Testis (tissue), 3 donors: ENCODE results near the gene GRM5. TPM values are rescaled to one million over a fixed set of nuclear protein-coding genes. Genes with fewer than 3 reads are reported as not detected.
"Not testable (repeated sequence)": the region's sequence is repeated elsewhere in the genome, so short reads cannot be mapped to it uniquely, and the experiment has no call there.

Experiments
- DNase-seq: peaks from one replicate; pipeline ENCODE4 v3.0.0-alpha.2; 2019
- H3K27ac ChIP-seq, 2 donors: fragments of 200-600 bp; sonication (generic); one replicate each; pipeline ENCODE4 v1.5.1; 2019
- H3K27me3 ChIP-seq: fragments of 200-600 bp; sonication (generic); one replicate; pipeline ENCODE4 v1.5.1; 2019
- H3K36me3 ChIP-seq: fragments of 200-600 bp; sonication (generic); one replicate; pipeline ENCODE4 v1.5.1; 2017; ENCODE audit warnings: low read depth; ENCODE audit errors: missing control alignments
- H3K4me1 ChIP-seq: fragments of 200-600 bp; sonication (generic); one replicate; pipeline ENCODE4 v1.5.1; 2019
- H3K4me3 ChIP-seq, 2 donors: fragments of 200-600 bp; sonication (generic); one replicate each; pipeline ENCODE4 v1.5.1; 2017 to 2019
- H3K9me3 ChIP-seq: fragments of 200-600 bp; sonication (generic); one replicate; pipeline ENCODE4 v1.5.1; 2017
- POLR2A ChIP-seq: fragments of 450-650 bp; IDR thresholded peaks from one replicate; pipeline ENCODE4 v1.6.1; 2017; ENCODE audit warnings: antibody characterized with exemption, mild to moderate bottlenecking, moderate library complexity
- WGBS, 2 donors: methylation state at CpG; one replicate each; pipeline ENCODE4 v1.1.5; 2018; 5-methylcytosine and 5-hydroxymethylcytosine counted together
- intact Hi-C: fragments of 100-400 bp; cut with DNase I; formaldehyde crosslinking; loops from one replicate; pipeline ENCODE4 v1.15.1; 2023; ENCODE audit warnings: low total_unique reads
- polyA plus RNA-seq: library from polyadenylated mRNA; stranded (reverse); fragments of 350-450 nt; fragmentation: Illumina TruSeq; extraction: RNeasy Lipid Tissue Mini Kit (QIAGEN cat#74804); gene quantifications from one replicate; pipeline ENCODE4 v1.2.3, GENCODE V29; 2014; ENCODE audit warnings: low read depth, low replicate concordance; ENCODE audit not compliant: insufficient read depth
- total RNA-seq, 2 donors: library from RNA; depleted of rRNA; stranded (reverse); fragments of >200 nt; gene quantifications; one replicate each; pipeline ENCODE4 v1.2.3, GENCODE V29; 2016
- TF ChIP-seq, protein P1 (sequence below), 3 experiments: fragments of 450-650 bp in 2 of 3; fragments of 200-600 bp in 1 of 3; sonication (generic) in 1 of 3; IDR thresholded peaks; one replicate each; pipeline ENCODE4 v1.5.1; 2016 to 2019; ENCODE audit warnings: antibody characterized with exemption in 3 of 3, mild to moderate bottlenecking in 2 of 3, moderate library complexity in 1 of 3

Gene GRM5
- total and polyA plus RNA-seq, 3 donors from 2014 or later = 2.3 to 4.9 (median 2.8) TPM

DNA sequence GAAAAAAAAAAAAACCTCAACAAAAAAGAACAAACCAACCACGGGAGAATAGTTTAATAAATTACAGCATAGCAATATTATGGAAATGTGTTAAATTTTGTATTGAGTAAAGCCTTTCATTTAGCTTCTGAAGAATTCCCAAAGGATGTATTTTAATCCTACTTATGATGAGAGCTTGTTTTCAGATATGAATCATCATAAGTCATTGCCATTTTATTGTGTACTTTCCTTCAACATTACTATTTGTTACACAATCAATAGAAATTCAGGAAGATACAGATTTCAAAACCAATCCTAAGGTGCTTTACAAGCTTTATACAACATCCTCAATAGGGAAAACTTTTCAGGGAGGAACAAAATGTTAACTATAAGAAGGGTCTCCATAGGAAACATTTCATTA, 527.7 kb downstream of the GRM5 start:
- H3K4me3 ChIP-seq = no peak overlapping the region
- 83 to 86% methylated on average over 1 of the region's 1 CpG for WGBS, 2 donors
- H3K27me3 ChIP-seq = no peaks in the 10 kb centered on the region
- no peaks in the 10 kb centered on the region for H3K9me3 ChIP-seq
- H3K27ac ChIP-seq = no peak overlapping the region
- DNase-seq = no peak
- no peaks in the 10 kb centered on the region for H3K36me3 ChIP-seq
- no peaks in the 10 kb centered on the region for H3K4me1 ChIP-seq
- intact Hi-C loops = no loop called here
- TF ChIP-seq, protein P1, sequence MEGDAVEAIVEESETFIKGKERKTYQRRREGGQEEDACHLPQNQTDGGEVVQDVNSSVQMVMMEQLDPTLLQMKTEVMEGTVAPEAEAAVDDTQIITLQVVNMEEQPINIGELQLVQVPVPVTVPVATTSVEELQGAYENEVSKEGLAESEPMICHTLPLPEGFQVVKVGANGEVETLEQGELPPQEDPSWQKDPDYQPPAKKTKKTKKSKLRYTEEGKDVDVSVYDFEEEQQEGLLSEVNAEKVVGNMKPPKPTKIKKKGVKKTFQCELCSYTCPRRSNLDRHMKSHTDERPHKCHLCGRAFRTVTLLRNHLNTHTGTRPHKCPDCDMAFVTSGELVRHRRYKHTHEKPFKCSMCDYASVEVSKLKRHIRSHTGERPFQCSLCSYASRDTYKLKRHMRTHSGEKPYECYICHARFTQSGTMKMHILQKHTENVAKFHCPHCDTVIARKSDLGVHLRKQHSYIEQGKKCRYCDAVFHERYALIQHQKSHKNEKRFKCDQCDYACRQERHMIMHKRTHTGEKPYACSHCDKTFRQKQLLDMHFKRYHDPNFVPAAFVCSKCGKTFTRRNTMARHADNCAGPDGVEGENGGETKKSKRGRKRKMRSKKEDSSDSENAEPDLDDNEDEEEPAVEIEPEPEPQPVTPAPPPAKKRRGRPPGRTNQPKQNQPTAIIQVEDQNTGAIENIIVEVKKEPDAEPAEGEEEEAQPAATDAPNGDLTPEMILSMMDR (IDR thresholded peaks at IDR 0.05) = no peak
- TF ChIP-seq POLR2A = no peak

DNA sequence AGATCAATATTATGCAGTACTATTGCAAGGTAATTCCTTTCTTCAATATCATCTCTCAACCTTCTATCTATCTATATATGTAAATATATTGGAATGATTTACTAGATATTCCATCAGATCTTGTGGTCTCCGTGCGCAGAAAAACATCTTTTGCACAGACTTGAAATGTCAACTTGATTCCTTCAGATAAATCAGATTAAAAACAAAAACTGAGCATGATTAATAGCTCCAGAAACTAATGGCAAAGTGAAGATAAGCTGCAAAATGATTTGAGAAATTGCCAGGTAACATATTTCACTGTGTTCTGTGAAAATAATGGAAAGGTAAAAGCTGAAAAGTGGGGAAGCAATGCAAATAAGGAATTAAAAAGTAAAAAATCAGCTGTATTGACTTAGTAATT, 528.2 kb downstream of the GRM5 start:
- no peak for DNase-seq
- Histone ChIP-seq H3K27ac (no peak overlapping the region), H3K9me3 (no peaks in the 10 kb centered on the region), H3K4me3 (no peak overlapping the region), H3K27me3 (no peaks in the 10 kb centered on the region), H3K36me3 (no peaks in the 10 kb centered on the region), H3K4me1 (no peaks in the 10 kb centered on the region)
- 47% methylated on average over 2 of the region's 2 CpGs for WGBS, 2 donors
- intact Hi-C loops = no loop called here
- TF ChIP-seq POLR2A = no peak
- TF ChIP-seq, protein P1 (IDR thresholded peaks at IDR 0.05) = no peak

DNA sequence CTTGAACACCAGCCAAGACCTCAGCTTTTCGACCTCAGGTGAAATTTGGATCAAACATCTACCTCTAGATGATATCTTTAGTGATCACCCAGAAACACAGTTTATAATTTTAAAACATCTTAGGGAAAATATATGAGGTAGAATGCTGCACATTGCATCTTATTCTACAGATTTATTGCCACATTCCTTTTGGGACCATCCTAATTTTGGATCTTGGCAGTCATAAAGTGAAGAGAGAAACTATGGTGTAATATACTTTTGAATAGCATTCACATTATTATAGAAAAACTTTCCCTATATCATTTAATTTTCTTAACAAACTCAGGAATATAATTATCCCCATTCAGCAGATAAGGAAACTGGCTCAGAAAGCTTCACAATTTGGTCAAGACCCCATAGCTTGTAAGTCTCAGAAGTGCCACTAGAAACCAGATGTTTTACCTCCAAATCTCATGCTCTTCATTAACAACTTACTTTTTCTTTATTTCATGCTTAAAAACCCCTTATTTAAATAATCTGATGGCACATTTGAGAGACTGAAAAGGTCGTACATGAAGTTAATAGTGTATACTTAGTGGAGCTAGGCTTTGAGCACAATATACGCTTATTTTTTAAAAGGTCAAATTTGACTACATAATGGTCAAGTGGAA, 529.0 kb downstream of the GRM5 start:
- WGBS, 2 donors = 82 to 85% methylated on average over 3 of the region's 3 CpGs
- intact Hi-C loops = no loop called here

DNA sequence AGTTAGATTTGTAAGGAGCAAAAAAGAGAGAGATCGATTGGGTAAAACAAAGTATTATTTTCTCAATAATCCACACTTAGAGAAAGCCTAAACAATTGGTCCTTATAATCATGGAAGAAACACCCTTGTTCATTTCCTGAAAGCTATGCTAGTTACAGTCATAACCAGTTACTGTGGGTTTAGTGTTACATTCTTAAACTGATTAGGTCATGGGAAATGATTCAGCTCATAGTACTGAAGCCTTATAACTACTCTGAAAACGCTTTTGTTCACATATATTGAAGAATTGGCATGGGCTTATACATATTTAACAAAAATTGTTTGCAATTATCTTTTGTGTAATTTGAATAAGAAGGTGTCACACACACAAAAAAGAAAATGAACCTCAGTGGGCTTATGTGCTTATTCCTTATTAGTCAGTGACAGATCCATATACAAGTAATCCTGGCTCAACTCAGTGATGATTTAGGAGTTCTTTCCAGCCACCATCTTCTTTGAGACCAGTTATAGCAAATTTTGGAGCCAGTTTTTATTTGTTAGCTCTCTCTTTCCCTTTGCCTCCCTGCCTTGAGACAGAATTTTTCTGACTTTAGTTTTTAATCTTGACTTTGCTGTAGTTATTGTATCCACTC, 529.8 kb downstream of the GRM5 start:
- no peak overlapping the region for H3K4me3 ChIP-seq
- WGBS, 2 donors = 69 to 78% methylated on average over 2 of the region's 2 CpGs
- H3K4me1 ChIP-seq = no peaks in the 10 kb centered on the region
- TF ChIP-seq, protein P1 (IDR thresholded peaks at IDR 0.05) = no peak
- no peak for TF ChIP-seq POLR2A
- DNase-seq = no peak
- H3K36me3 ChIP-seq = no peaks in the 10 kb centered on the region
- no peaks in the 10 kb centered on the region for H3K27me3 ChIP-seq
- H3K27ac ChIP-seq = no peak overlapping the region
- intact Hi-C loops = no loop called here
- no peaks in the 10 kb centered on the region for H3K9me3 ChIP-seq

More for the DNA sequence above, 529.0 kb downstream of the GRM5 start:
- TF ChIP-seq POLR2A = no peak
- TF ChIP-seq, protein P1 (IDR thresholded peaks at IDR 0.05) = no peak
- Histone ChIP-seq H3K27me3 (no peaks in the 10 kb centered on the region), H3K36me3 (no peaks in the 10 kb centered on the region), H3K9me3 (no peaks in the 10 kb centered on the region), H3K4me3 (no peak overlapping the region), H3K4me1 (no peaks in the 10 kb centered on the region), H3K27ac (no peak overlapping the region)
- no peak for DNase-seq

DNA sequence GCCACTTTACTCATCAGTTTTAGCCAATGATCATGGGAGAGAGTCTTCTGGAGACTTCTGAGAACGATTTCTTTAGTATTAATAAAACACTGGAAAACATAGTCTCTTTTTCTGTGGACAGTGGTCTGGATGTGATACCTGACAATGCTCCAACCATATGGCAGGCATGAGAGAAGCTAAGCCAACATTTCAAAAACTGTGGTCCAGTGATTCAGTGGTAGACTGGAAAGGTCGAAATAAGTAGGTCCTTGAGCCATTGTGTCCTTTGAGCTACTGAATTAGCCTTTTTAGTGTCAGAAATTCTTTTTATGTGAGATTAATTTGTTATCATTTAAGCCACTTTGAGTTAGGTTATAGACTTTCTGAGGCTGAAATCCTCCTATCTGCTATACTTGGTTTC, 530.5 kb downstream of the GRM5 start:
- no peaks in the 10 kb centered on the region for H3K9me3 ChIP-seq
- WGBS, 2 donors = 81 to 87% methylated on average over 2 of the region's 2 CpGs
- intact Hi-C loops = no loop called here
- no peak for DNase-seq
- no peaks in the 10 kb centered on the region for H3K36me3 ChIP-seq
- no peaks in the 10 kb centered on the region for H3K4me1 ChIP-seq
- H3K4me3 ChIP-seq = no peak overlapping the region
- TF ChIP-seq, protein P1 (IDR thresholded peaks at IDR 0.05) = no peak
- TF ChIP-seq POLR2A = no peak
- H3K27ac ChIP-seq = no peak overlapping the region
- H3K27me3 ChIP-seq = no peaks in the 10 kb centered on the region

DNA sequence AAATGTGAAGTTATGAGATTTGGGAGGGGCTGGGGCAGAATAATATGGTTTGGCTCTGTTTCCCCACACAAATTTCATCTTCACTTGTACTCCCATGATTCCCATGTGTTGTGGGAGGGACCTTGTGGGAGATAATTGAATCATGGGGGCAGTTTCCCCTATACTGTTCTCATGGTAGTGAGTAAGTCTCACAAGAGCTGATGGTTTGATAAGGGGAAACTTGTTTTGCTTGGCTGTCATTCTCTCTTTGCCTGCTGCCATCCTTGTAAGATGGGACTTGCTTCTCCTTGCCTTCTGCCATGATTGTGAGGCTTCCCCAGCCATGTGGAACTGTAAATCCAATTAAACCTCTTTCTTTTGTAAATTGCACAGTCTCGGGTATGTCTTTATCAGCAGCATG, 531.1 kb downstream of the GRM5 start:
- H3K27ac ChIP-seq, H3K27me3 ChIP-seq, H3K9me3 ChIP-seq, DNase-seq, H3K36me3 ChIP-seq, intact Hi-C loops, H3K4me1 ChIP-seq, H3K4me3 ChIP-seq: not testable (repeated sequence)
- 93 to 94% methylated on average over 1 of the region's 1 CpG for WGBS, 2 donors
